Measurements from ENCODE around the gene PSMB11.
"Not testable (repeated sequence)": the region's sequence is repeated elsewhere in the genome, so short reads cannot be mapped to it uniquely, and the experiment has no call there.

Gene PSMB11

DNA sequence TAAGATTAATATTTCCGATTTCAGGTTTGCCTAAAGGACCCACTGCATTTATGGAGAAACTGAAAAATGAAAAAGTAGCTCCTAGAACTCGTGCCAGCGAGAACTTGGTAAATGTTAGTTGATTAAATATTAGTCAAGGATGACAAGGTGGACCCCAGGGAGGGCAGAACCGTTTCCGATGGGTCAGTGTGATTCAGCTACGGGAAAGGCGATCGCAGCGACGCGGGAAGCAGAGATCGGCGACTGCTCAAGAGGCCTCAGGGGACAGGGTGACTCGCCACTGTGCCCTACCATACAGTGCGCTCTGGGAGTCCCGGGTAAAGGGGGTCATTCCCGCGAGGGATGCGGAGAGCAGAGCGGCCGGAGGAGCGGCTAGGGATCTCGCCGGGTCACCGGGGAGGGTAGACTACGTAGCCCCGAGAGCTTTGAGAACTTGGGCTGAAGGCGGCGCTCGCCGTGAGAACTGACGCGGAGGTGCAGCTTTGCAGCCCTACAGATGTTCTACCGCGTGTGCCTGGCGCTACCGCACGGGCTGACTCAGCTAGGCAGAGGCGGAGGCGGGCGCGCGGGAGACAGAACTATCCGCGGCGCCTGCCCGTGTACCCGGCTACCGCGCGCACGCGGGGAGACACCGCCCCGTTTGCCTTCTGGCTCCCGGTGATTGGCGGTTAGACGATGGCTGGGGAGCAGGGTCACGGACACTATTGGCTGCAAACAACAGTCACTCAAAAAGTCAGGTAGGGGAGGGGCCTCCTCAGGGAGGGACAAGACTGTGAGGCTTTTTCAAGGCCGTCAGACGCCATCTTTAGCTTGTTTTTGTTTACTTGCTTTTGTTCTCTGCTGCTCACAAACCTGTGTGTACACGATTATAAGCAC lies 35.2 kb upstream of the PSMB11 start:
- peak; percentile 96 for DNase-seq
- H3K4me1 Mint-ChIP-seq (ENCODE audit: low read depth) = peaks cover 53% of the 10 kb centered on the region
- H3K9me3 Mint-ChIP-seq = no peaks in the 10 kb centered on the region
- H3K4me3 Mint-ChIP-seq = peak overlapping the region; percentile 88
- peak overlapping the region; percentile 96 for H3K27ac Mint-ChIP-seq
- H3K36me3 Mint-ChIP-seq (ENCODE audit: low read depth) = peaks cover 7% of the 10 kb centered on the region
- no peaks in the 10 kb centered on the region for H3K27me3 Mint-ChIP-seq

DNA sequence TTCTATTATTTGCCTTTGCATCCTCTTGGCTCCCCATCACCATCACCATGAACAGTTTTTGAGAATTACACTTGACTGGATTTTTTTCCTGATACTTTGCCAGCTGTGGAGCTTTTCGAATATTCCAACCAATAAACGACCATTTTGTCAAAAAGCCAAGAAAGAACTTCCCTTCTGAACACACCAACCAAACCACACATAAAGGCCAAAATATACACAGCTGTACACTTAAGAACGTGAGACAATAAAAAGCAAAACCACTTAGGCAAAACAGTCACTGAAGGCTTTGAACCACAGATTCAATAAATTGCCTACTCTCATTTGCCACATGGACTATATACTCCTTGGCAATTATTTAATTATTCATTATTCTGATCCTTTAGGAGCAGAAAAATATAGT lies 33.2 kb upstream of the PSMB11 start:
- peaks cover 53% of the 10 kb centered on the region for H3K4me1 Mint-ChIP-seq (ENCODE audit: low read depth)
- H3K36me3 Mint-ChIP-seq (ENCODE audit: low read depth) = peaks cover 7% of the 10 kb centered on the region

GRCh38 chr14:23009483-23009938 lies 32.5 kb upstream of the PSMB11 start:
- no peak for DNase-seq
- Mint-ChIP-seq H3K4me1 (ENCODE audit: low read depth) (peaks cover 53% of the 10 kb centered on the region), H3K27ac (peak overlapping the region; percentile 95), H3K4me3 (peak overlapping the region; percentile 86), H3K9me3 (no peaks in the 10 kb centered on the region), H3K36me3 (ENCODE audit: low read depth) (peaks cover 7% of the 10 kb centered on the region), H3K27me3 (no peaks in the 10 kb centered on the region)

More for the DNA sequence above, 33.2 kb upstream of the PSMB11 start:
- peak overlapping the region; percentile 33 for H3K27ac Mint-ChIP-seq
- peak overlapping the region; percentile 86 for H3K4me3 Mint-ChIP-seq
- no peak for DNase-seq
- H3K9me3 Mint-ChIP-seq = no peaks in the 10 kb centered on the region
- no peaks in the 10 kb centered on the region for H3K27me3 Mint-ChIP-seq

DNA sequence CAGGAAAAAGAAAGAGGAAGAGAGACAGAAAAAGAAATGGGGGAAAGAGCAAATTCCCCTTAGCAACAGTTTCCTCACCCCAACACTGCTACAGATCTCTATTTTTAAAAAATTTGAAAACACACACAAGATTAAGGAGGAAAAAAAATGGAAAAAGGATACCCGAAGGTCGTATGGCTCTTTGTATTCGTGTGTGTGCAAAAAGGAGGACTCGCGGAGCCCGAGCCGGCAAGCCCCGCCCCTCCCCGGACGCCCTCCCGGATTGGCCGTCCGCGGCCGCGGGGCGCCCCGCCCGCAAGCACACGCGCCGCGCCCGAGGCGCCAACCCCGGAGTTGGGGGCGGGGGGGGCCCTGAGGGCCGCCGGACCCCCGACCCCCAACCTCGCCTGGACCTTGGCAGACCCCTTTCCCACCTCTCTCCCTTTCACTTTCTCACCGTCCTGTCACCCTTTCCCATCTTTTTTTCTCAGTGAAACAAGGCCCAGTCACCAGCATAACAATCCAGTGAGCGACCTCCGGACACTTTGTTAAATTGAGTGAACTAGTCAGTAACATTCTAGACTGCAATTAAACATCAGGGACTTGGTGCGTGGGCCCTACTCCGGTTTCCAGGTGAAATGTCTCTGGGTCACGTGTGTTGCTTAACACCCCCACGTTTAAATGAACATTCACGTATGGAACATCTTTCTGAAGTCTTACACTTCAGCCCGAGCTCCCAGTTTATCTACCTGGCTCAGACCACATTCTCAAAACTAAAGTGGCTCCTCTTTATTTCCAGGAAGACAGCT lies 31.9 kb upstream of the PSMB11 start, which contains the start of gene C14orf93:
Gene C14orf93 (minus strand): TSS at position 205 of the 788 bp plus-strand sequence. CDS start 11,120 bp downstream, outside the sequence.
- H3K36me3 Mint-ChIP-seq (ENCODE audit: low read depth) = peaks cover 7% of the 10 kb centered on the region
- no peaks in the 10 kb centered on the region for H3K9me3 Mint-ChIP-seq
- peak; percentile 86 for DNase-seq
- H3K27ac Mint-ChIP-seq = peak within 1 kb of the TSS; percentile 97
- H3K27me3 Mint-ChIP-seq = no peaks in the 10 kb centered on the region
- H3K4me3 Mint-ChIP-seq = peak within 1 kb of the TSS; percentile 86
- peaks cover 50% of the 10 kb centered on the region for H3K4me1 Mint-ChIP-seq (ENCODE audit: low read depth)

- Mint-ChIP-seq H3K27ac (no peak overlapping the region), H3K27me3 (no peaks in the 10 kb centered on the region), H3K4me3 (no peak overlapping the region), H3K4me1 (ENCODE audit: low read depth) (peaks cover 30% of the 10 kb centered on the region), H3K9me3 (no peaks in the 10 kb centered on the region), H3K36me3 (ENCODE audit: low read depth) (peaks cover 2% of the 10 kb centered on the region)
- DNase-seq = no peak
These were observed 28.8 kb upstream of the PSMB11 start for GRCh38 chr14:23013054-23013748.

DNA sequence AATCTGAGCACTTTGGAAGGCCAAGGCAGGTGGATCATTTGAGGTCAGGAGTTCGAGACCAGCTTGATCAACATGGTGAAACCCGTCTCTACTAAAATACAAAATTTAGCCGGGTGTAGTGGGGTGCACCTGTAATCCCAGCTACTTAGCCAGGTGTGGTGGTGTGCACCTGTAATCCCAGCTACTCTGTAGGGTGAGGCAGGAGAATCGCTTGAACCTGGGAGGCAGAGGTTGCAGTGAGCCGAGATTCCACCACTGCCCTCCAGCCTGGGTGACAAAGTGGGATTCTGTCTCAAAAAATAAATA lies 28.3 kb upstream of the PSMB11 start:
- H3K27ac Mint-ChIP-seq; H3K9me3 Mint-ChIP-seq; H3K36me3 Mint-ChIP-seq (ENCODE audit: low read depth); DNase-seq; H3K4me3 Mint-ChIP-seq; H3K27me3 Mint-ChIP-seq: not testable (repeated sequence)
- H3K4me1 Mint-ChIP-seq (ENCODE audit: low read depth) = peaks cover 25% of the 10 kb centered on the region

GRCh38 chr14:23015618-23016017 lies 26.4 kb upstream of the PSMB11 start:
- H3K9me3 Mint-ChIP-seq = no peaks in the 10 kb centered on the region
- no peaks in the 10 kb centered on the region for H3K36me3 Mint-ChIP-seq (ENCODE audit: low read depth)
- H3K4me3 Mint-ChIP-seq = peak overlapping the region; percentile 11
- DNase-seq = no peak
- peaks cover 14% of the 10 kb centered on the region for H3K4me1 Mint-ChIP-seq (ENCODE audit: low read depth)
- H3K27ac Mint-ChIP-seq = peak overlapping the region; percentile 36
- no peaks in the 10 kb centered on the region for H3K27me3 Mint-ChIP-seq

- Mint-ChIP-seq H3K9me3 (no peaks in the 10 kb centered on the region), H3K27ac (no peak overlapping the region), H3K36me3 (ENCODE audit: low read depth) (peaks cover 8% of the 10 kb centered on the region)
These were observed 24.9 kb upstream of the PSMB11 start for GRCh38 chr14:23017091-23017490.

GRCh38 chr14:23018107-23018506 lies 23.9 kb upstream of the PSMB11 start:
- Mint-ChIP-seq H3K4me3 (no peak overlapping the region), H3K4me1 (ENCODE audit: low read depth) (peaks cover 34% of the 10 kb centered on the region), H3K27ac (no peak overlapping the region), H3K9me3 (no peaks in the 10 kb centered on the region), H3K27me3 (no peaks in the 10 kb centered on the region), H3K36me3 (ENCODE audit: low read depth) (peaks cover 13% of the 10 kb centered on the region)
- no peak for DNase-seq

More at GRCh38 chr14:23017091-23017490, 24.9 kb upstream of the PSMB11 start:
- Mint-ChIP-seq H3K4me1 (ENCODE audit: low read depth) (peaks cover 26% of the 10 kb centered on the region), H3K27me3 (no peaks in the 10 kb centered on the region), H3K4me3 (no peak overlapping the region)
- no peak for DNase-seq

DNA sequence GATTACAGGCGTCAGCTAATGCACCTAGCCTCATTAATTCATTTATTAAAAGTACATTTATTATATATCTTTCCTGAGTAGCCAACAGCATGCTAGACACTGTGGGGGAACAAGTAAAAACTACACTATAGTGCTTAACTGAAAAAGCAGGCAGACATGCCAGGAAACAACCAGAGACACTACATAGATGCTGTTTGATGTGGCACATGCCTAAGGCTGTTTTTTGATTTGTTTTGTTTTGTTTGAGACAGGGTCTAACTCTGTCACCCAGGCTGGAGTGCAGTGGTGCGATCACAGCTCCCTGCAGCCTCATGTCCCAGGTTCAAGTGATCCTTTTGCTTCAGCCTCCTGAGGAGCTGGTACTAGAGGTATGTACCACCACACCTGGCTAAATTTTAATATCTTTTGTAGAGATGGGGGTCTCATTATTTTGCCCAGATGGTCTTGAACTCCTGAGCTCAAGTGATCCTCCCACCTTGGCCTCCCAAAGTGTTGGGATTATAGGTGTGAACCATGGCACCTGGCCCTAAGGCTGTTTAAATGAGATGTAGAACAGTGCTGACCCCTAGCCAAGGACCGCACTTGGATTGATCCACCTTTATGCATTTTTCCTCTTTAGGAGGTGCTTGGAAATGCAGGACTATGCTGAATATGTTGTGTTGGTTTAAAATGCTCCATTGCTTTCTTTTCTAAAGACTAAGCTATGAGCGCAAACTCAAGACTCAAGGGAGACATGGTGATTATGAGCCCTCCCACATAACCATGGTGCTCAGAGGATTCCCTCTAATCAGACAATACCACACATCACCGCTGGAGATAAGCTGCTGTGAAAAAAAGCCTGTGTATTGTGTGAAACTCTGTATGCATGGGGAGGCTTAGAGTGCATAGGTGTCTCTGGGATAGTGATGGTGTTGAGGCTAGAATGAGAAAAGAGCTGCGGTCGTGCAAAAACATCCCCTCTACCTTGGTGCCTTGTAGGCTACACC lies 21.6 kb upstream of the PSMB11 start:
- Mint-ChIP-seq H3K27ac (peak overlapping the region; percentile 89), H3K4me3 (peak overlapping the region; percentile 41), H3K27me3 (no peaks in the 10 kb centered on the region), H3K9me3 (no peaks in the 10 kb centered on the region), H3K36me3 (ENCODE audit: low read depth) (peaks cover 36% of the 10 kb centered on the region), H3K4me1 (ENCODE audit: low read depth) (peaks cover 56% of the 10 kb centered on the region)
- DNase-seq = no peak

DNA sequence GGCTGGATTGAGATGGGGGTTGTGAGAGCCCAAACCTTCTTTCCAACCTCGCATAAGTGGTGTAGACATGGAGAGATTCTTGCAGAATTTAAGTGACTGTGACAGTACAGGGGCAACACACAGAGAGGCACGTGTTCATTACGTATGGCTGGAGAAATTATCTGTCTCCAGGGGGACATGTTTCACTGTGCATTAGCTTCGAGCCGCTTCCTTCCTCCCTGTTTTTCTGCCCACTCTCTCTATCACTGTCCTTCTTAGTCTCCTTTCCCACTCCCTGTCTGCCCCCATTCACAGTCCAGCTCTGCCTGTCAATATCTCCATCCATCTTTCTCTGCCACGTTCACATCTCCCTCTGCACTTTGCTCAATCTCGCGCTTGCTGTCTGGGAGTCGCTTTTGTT lies 20.6 kb upstream of the PSMB11 start:
- Mint-ChIP-seq H3K9me3 (no peaks in the 10 kb centered on the region), H3K27me3 (no peaks in the 10 kb centered on the region), H3K4me1 (ENCODE audit: low read depth) (peaks cover 61% of the 10 kb centered on the region), H3K36me3 (ENCODE audit: low read depth) (peaks cover 46% of the 10 kb centered on the region), H3K27ac (peak overlapping the region; percentile 89), H3K4me3 (peak overlapping the region; percentile 41)
- DNase-seq = no peak

DNA sequence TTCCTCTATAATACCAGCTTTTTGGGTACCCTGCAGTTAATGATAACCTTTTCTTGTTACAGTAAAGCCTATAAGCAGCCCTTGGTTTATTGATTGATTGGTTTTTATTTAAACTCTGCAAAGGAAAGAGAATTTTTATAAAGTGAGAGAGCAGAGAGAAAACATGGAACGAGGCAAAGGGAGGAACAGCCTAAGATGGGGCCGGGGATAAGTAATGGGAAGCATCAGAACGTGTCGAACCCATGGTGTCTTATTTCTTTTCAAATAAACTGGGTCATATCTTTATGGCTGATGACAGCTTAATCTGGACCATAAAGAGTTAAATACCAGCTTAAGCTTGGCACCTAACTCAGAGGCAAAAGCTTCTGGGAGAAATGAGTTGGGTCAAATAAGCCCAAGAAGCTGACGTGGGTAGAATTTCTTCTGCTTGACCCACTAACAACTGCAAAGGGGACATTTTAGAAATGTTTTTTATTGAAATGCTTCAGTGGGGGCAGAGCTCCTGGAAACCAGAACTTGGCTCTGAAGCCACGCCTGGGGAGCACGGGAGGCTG lies 20.0 kb upstream of the PSMB11 start:
- no peak for DNase-seq
- no peaks in the 10 kb centered on the region for H3K9me3 Mint-ChIP-seq
- peak overlapping the region; percentile 41 for H3K4me3 Mint-ChIP-seq
- H3K27me3 Mint-ChIP-seq = no peaks in the 10 kb centered on the region
- peak overlapping the region; percentile 89 for H3K27ac Mint-ChIP-seq
- H3K4me1 Mint-ChIP-seq (ENCODE audit: low read depth) = peaks cover 61% of the 10 kb centered on the region
- H3K36me3 Mint-ChIP-seq (ENCODE audit: low read depth) = peaks cover 47% of the 10 kb centered on the region

GRCh38 chr14:23023022-23023794 lies 18.8 kb upstream of the PSMB11 start:
- H3K27ac Mint-ChIP-seq = peak overlapping the region; percentile 72
- peaks cover 56% of the 10 kb centered on the region for H3K36me3 Mint-ChIP-seq (ENCODE audit: low read depth)
- peaks cover 65% of the 10 kb centered on the region for H3K4me1 Mint-ChIP-seq (ENCODE audit: low read depth)
- no peaks in the 10 kb centered on the region for H3K9me3 Mint-ChIP-seq
- no peaks in the 10 kb centered on the region for H3K27me3 Mint-ChIP-seq
- H3K4me3 Mint-ChIP-seq = no peak overlapping the region
- DNase-seq = no peak

All from activated T-cell treated with anti-CD3 and anti-CD28 coated beads, Interleukin-2, amount 50 U/mL, for 24 hours (primary cell).